Thymus (tissue), 11 donors: ENCODE results near the gene KRTAP5-4. TPM values are rescaled to one million over a fixed set of nuclear protein-coding genes. Genes with fewer than 3 reads are reported as not detected.
"Not testable (repeated sequence)": the region's sequence is repeated elsewhere in the genome, so short reads cannot be mapped to it uniquely, and the experiment has no call there.

Experiments used
- DNase-seq, 9 donors: peaks; one replicate each; pipeline ENCODE4 v3.0.0-alpha.2; 2013; ENCODE audit warnings: low spot score in 9 of 9, low read depth in 6 of 9, missing footprints in 1 of 9
- H3K27ac ChIP-seq, 2 donors: one replicate each; pipeline ENCODE4 v1.5.1; 2013; ENCODE audit warnings: control low read depth in 1 of 2, low read depth in 1 of 2, low read length in 1 of 2, mild to moderate bottlenecking in 1 of 2, moderate library complexity in 1 of 2
- H3K27me3 ChIP-seq, 2 donors: one replicate each; pipeline ENCODE4 v1.5.1; 2013; ENCODE audit warnings: low read length in 1 of 2; ENCODE audit not compliant: control insufficient read depth in 2 of 2, insufficient read depth in 1 of 2
- H3K36me3 ChIP-seq, 2 donors: one replicate each; pipeline ENCODE4 v1.5.1; 2013; ENCODE audit warnings: low read length in 1 of 2, mild to moderate bottlenecking in 1 of 2, moderate library complexity in 1 of 2; ENCODE audit not compliant: control insufficient read depth in 2 of 2, insufficient read depth in 2 of 2
- H3K4me1 ChIP-seq, 2 donors: one replicate each; pipeline ENCODE4 v1.5.1; 2013; ENCODE audit warnings: low read length in 2 of 2; ENCODE audit not compliant: control insufficient read depth in 2 of 2, insufficient read depth in 2 of 2
- H3K4me3 ChIP-seq, 2 donors: one replicate each; pipeline ENCODE4 v1.5.1; 2013; ENCODE audit warnings: low read length in 2 of 2, control low read depth in 1 of 2, mild to moderate bottlenecking in 1 of 2
- H3K9me3 ChIP-seq, 2 donors: one replicate each; pipeline ENCODE4 v1.5.1; 2013; ENCODE audit warnings: low read length in 1 of 2, mild to moderate bottlenecking in 1 of 2; ENCODE audit not compliant: control insufficient read depth in 2 of 2, insufficient read depth in 1 of 2
- WGBS: extraction: QIAGEN DNeasy Blood & Tissue Kit; methylation state at CpG from one replicate; pipeline ENCODE4 v1.1.7; 2013; 5-methylcytosine and 5-hydroxymethylcytosine counted together
- polyA plus RNA-seq: library from polyadenylated mRNA; stranded (reverse); fragments of 200-250 nt; gene quantifications from one replicate; pipeline ENCODE4 v1.2.3, GENCODE V29; 2013
- total RNA-seq: library from RNA; stranded (reverse); fragments of 120-200 nt; gene quantifications from one replicate; pipeline ENCODE4 v1.2.4, GENCODE V29; 2013
- donor health status: healthy.

KRTAP5-4 gene
- total and polyA plus RNA-seq, 2 donors = not detected

DNA sequence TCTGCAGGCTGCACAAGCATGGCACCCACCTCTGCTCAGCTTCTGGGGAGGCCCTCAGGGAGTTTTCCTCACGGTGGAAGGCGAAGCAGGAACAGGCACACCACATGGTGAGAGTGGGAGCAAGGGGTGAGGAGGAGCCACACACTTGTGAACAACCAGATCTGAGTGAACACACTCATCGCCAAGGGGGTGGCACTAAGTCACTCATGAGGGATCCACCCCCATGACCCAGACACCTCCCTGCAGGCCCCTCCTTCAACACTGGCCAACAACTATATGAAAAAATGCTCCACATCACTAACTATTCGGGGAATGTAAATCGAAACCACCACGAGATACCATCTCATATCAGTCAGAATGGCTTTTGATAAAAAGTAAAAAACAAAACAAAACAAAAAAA lies 23.1 kb downstream of the KRTAP5-4 start:
- Histone ChIP-seq H3K27ac (no peak overlapping the region), H3K4me3 (no peak overlapping the region), H3K27me3 (peaks cover 2 to 24% of the 10 kb centered on the region in 2 donors), H3K36me3 (no peaks in the 10 kb centered on the region), H3K4me1 (no peaks in the 10 kb centered on the region), H3K9me3 (no peaks in the 10 kb centered on the region)
- DNase-seq = no peak
- WGBS = 71% methylated on average over 6 of the region's 6 CpGs

DNA sequence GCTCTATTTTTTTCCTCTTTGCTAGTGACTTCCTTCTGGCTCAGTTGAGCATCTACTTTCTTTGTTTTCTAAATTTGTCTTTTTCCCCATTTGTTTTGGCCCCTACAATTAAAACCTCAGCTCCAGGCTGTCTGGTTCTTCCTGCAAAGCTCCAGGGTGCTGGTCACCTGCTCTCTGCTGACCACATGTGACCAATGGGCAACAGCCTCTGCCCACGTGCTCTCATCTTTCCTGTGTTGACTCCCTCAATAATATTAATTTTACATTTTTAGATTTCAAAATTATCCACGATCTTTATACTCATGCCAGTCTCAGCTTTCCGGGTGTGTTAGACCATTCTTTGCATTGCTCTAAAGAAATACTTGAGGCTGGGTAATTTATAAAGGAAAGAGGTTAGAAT lies 23.5 kb downstream of the KRTAP5-4 start:
- not testable (repeated sequence) for H3K4me3 ChIP-seq, H3K36me3 ChIP-seq, H3K27ac ChIP-seq, DNase-seq, H3K4me1 ChIP-seq, H3K9me3 ChIP-seq
- 87% methylated on average over 3 of the region's 3 CpGs for WGBS
- peaks cover 2 to 24% of the 10 kb centered on the region in 2 donors for H3K27me3 ChIP-seq

DNA sequence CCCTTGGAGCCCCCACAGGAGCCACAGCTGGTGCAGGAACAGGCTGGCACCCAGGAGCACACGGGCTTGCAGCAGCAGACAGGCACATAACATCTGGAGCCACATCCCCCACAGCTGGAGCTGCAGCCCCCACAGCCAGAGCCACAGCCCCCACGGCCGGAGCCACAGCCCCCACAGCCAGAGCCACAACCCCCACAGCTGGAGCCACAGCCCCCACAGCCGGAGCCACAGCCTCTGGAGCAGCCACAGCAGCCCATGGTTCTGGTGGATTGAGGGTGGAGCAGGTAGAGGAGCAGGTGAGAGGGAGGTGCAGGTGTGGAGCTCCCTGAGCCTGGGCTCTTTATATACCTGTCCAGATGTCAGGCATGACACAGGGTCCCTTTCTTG lies 24.0 kb downstream of the KRTAP5-4 start, which contains the start of gene KRTAP5-2:
KRTAP5-2 (minus strand) TSS at position 301 of the 387 bp plus-strand sequence; CDS start at position 257, 44 bp downstream.
- H3K36me3 ChIP-seq = no peaks in the 10 kb centered on the region
- H3K4me1 ChIP-seq = no peaks in the 10 kb centered on the region
- DNase-seq = no peak
- WGBS = 46% methylated on average over 4 of the region's 4 CpGs
- H3K27me3 ChIP-seq = peaks cover 2 to 24% of the 10 kb centered on the region in 2 donors
- no peak within 1 kb of the TSS for H3K4me3 ChIP-seq
- H3K27ac ChIP-seq = no peak within 1 kb of the TSS
- no peaks in the 10 kb centered on the region for H3K9me3 ChIP-seq

DNA sequence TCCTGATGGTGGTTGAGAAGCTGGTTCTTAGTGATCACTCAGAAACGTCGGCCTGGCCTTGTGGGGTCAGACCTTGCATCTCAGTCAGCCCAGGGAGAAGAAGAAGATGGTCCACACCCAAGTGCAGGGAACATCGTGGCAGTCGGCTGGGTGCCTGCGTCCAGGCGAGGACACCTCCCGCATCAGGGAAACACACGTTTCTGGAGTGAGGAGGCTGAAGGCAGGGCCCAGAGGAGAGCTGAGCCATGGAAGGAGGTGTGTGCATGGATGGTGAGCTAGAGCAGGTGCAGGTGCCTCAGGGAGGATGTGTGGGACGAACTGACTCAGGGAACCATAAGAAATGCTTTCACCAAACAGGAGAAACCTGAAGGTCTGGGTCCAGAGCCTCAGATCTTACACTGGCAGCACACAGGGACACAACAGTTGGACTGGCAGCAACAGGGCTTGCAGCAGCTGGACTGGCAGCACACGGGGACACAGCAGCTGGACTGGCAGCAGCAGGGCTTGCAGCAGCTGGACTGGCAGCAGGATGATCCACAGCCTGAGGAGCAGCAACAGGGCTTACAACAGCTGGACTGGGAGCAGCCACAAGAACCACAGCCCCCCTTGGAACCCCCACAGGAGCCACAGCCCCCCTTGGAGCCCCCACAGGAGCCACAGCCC lies 24.5 kb downstream of the KRTAP5-4 start:
- Histone ChIP-seq H3K27me3 (peaks cover 2 to 24% of the 10 kb centered on the region in 2 donors), H3K4me1 (no peaks in the 10 kb centered on the region), H3K27ac (no peak overlapping the region), H3K4me3 (no peak overlapping the region), H3K36me3 (no peaks in the 10 kb centered on the region), H3K9me3 (no peaks in the 10 kb centered on the region)
- WGBS = 91% methylated on average over 10 of the region's 10 CpGs
- no peak for DNase-seq

DNA sequence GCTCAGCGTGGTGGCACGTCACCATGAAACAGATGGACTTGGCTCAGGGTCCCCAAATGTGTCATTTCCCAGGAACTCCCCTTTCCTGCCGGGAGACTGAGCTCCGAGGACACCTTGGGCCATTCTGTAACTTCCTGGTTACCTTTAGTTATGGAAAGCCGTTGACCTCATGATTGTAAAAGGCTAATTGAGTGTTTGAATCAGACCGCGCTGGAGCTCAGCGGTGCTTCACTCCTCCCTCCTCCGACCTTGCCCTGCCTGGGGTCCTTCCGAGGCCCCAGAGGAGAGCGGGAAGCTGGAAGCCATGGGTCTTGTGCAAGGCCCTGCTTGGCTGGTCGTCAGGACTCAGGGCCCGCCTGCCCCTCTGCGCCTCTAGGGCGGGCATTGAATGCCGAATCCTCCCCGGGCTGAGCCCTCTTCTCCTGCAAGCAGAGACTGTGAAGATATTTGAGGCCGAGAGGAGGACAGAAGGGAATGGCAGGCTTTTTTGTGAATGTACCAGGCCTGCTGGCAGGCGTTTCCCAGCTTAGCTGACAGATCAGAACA lies 25.3 kb downstream of the KRTAP5-4 start:
- 76% methylated on average over 19 of the region's 19 CpGs for WGBS
- not testable (repeated sequence) for H3K9me3 ChIP-seq, DNase-seq, H3K36me3 ChIP-seq, H3K4me1 ChIP-seq, H3K4me3 ChIP-seq, H3K27ac ChIP-seq
- H3K27me3 ChIP-seq = peaks cover 2 to 24% of the 10 kb centered on the region in 2 donors

DNA sequence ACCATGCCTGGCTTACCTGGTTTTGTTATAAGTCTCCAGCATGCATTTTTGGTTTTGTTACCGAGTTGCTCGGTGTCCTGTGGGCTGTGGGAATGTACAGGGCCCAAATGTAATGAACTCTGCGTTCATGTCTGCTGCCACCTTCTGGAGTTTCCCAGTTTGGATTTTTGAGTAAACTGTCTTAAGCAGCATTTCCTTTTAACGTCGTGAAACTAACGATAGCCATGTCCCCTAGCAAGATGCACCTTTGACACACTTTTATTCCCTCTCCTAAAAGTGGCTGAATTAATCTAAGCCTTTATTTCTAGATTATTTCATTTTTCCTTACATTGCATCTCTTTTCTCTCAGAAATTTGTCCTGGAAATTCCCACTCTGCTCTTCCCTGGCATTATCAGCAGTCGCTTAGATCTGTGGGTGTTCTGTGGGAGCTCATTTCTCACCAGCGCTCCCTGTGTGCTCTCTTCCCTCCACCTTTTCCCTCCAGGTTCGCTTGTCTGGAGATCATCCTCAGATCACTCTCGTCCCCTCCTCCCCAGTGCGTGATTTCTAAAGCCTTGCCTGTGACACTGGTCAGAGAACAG lies 25.9 kb downstream of the KRTAP5-4 start:
- 68% methylated on average over 11 of the region's 11 CpGs for WGBS

DNA sequence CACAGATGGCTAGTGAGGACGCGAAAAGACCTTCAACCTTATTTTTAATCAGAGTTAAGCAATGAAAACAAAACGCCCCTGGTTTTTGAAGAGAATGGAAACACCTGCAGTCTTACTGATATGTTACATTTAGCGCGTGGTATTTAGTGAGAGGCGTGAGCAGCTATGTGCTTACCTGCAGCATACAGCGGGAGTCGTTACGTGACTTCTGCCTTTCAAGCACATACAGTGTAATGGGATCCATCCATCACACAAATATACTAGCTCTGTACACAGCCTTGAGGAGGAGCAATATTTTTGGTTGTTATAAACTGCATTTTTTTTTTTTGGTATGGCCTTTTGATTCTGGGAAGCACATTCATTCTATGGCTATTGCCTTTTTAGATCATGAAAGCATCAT lies 29.3 kb downstream of the KRTAP5-4 start:
- Histone ChIP-seq H3K4me1 (no peaks in the 10 kb centered on the region), H3K27ac (no peak overlapping the region), H3K4me3 (no peak overlapping the region), H3K9me3 (no peaks in the 10 kb centered on the region), H3K27me3 (peaks cover 2 to 26% of the 10 kb centered on the region in 2 donors), H3K36me3 (no peaks in the 10 kb centered on the region)
- WGBS = 85% methylated on average over 9 of the region's 9 CpGs
- no peak for DNase-seq

More for the DNA sequence above, 25.9 kb downstream of the KRTAP5-4 start:
- not testable (repeated sequence) for H3K9me3 ChIP-seq, DNase-seq, H3K36me3 ChIP-seq, H3K27ac ChIP-seq, H3K4me3 ChIP-seq, H3K4me1 ChIP-seq
- H3K27me3 ChIP-seq = peaks cover 2 to 24% of the 10 kb centered on the region in 2 donors

DNA sequence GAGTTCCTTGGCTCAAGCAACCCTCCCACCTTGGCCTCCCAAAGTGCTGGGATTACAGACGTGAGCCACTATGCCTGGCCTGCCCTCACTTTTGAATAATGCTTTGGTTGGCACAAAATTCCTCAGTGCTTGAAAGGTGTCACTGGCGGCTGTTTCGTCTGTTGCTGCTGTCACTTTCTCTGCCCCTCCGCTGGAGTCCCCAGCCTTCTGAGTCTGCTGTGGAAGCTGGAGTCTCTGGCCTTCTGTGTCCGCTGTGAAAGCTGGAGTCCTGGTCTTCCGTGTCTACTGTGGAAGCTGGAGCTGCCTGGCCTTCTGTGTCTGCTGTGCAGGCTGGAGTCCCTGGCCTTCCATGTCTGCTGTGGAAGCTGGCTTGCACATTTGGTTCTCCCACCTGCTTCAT lies 31.9 kb downstream of the KRTAP5-4 start:
- Histone ChIP-seq H3K9me3 (no peaks in the 10 kb centered on the region), H3K27ac (no peak overlapping the region), H3K36me3 (no peaks in the 10 kb centered on the region), H3K4me1 (no peaks in the 10 kb centered on the region), H3K27me3 (peaks cover under 1 to 11% of the 10 kb centered on the region in 2 donors), H3K4me3 (no peak overlapping the region)
- WGBS = 94% methylated on average over 6 of the region's 6 CpGs
- DNase-seq = no peak

DNA sequence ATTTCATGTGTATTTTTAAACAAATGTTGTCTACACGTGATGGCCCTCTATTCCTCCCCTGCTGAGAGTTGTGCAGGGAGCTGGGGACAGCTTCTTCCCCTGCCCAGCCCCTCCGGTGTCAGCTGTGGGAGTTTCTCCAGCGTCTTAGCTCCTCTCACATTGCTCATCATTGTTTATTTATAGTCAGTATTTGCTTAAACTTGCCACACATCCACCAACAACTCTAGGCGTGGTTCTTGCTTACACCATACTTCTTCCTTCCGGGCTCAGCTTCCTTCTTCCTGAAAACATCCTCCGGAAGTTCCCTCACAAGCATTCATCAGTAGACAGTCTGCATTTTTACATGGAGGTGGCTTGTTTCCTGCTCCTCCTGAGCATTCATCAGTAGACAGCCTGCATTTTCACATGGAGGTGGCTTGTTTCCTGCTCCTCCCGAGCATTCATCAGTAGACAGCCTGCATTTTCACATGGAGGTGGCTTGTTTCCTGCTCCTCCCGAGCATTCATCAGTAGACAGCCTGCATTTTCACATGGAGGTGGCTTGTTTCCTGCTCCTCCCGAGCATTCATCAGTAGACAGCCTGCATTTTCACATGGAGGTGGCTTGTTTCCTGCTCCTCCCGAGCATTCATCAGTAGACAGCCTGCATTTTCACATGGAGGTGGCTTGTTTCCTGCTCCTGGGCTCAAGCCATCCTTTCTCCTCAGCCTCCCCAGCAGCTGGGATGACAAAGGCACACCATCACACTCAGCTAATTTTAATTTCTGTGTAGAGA lies 32.6 kb downstream of the KRTAP5-4 start:
- H3K27ac ChIP-seq, H3K36me3 ChIP-seq, DNase-seq, H3K4me1 ChIP-seq, H3K4me3 ChIP-seq, H3K9me3 ChIP-seq: not testable (repeated sequence)
- 29% methylated on average over 8 of the region's 10 CpGs for WGBS
- peaks cover 0 to 11% of the 10 kb centered on the region in 2 donors for H3K27me3 ChIP-seq
